Esophagus (tissue), 2 donors: Measurements from ENCODE around the gene TOR2A. TPM values are rescaled to one million over a fixed set of nuclear protein-coding genes. Genes with fewer than 3 reads are reported as not detected.

Experiments used
- H3K27ac ChIP-seq, 2 donors: one replicate each; pipeline ENCODE4 v1.5.1; 2013; ENCODE audit warnings: low read depth in 2 of 2, mild to moderate bottlenecking in 2 of 2, inconsistent platforms in 1 of 2, low read length in 1 of 2, moderate library complexity in 1 of 2
- H3K27me3 ChIP-seq, 2 donors: one replicate each; pipeline ENCODE4 v1.6.1; 2013; ENCODE audit warnings: low read length in 2 of 2, control low read depth in 1 of 2, mild to moderate bottlenecking in 1 of 2; ENCODE audit not compliant: insufficient read depth in 2 of 2, control insufficient read depth in 1 of 2
- H3K36me3 ChIP-seq, 2 donors: one replicate each; pipeline ENCODE4 v1.6.1; 2013; ENCODE audit warnings: low read length in 1 of 2; ENCODE audit not compliant: control insufficient read depth in 2 of 2, insufficient read depth in 2 of 2
- H3K4me1 ChIP-seq, 2 donors: one replicate each; pipeline ENCODE4 v1.6.1; 2013; ENCODE audit warnings: low read length in 1 of 2; ENCODE audit not compliant: control insufficient read depth in 2 of 2, insufficient read depth in 2 of 2
- H3K4me3 ChIP-seq, 2 donors: one replicate each; pipeline ENCODE4 v1.5.1; 2013; ENCODE audit warnings: low read length in 2 of 2, mild to moderate bottlenecking in 2 of 2, low read depth in 1 of 2, moderate library complexity in 1 of 2
- H3K9me3 ChIP-seq, 2 donors: one replicate each; pipeline ENCODE4 v1.6.1; 2013; ENCODE audit warnings: mild to moderate bottlenecking in 2 of 2, low read depth in 1 of 2, low read length in 1 of 2, moderate library complexity in 1 of 2; ENCODE audit not compliant: control insufficient read depth in 2 of 2, insufficient read depth in 1 of 2
- WGBS, 2 donors: extraction: QIAGEN DNeasy Blood & Tissue Kit; methylation state at CpG; one replicate each; pipeline ENCODE4 v1.1.7; 2013; 5-methylcytosine and 5-hydroxymethylcytosine counted together
- polyA plus RNA-seq, 2 donors: library from polyadenylated mRNA; stranded (reverse); fragments of 200-250 nt; gene quantifications; one replicate each; pipeline ENCODE4 v1.2.3, GENCODE V29; 2013
- donor health status: healthy with polysubstance abuse.
- donor health status: Bipolar disorder and iron deficiency.

The TOR2A gene
- polyA plus RNA-seq, 2 donors = 10.0 to 13.2 TPM

DNA sequence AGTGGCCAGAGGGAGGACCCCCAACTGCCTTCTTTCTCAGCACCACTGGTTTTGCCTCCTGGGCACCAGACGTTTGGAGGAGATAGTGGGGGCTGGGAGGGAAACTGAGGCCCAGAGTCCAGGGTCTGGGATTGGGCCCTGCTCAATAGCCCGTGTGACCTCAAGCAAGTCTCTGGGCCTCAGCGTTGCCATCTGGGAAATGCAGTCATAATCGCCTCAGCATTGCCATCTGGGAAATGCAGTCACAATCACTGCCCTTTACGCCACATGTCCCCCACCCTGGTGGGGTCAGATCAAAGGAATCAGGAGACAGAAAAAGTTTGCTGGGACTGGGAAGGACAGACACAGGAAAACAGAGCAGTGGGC is 41.8 kb upstream of the TOR2A start:
- Histone ChIP-seq H3K27me3 (no peaks in the 10 kb centered on the region), H3K36me3 (no peaks in the 10 kb centered on the region), H3K27ac (no peak overlapping the region), H3K4me1 (peaks cover 0 to 2% of the 10 kb centered on the region in 2 donors), H3K9me3 (no peaks in the 10 kb centered on the region), H3K4me3 (peak overlapping the region; percentile 12 to 20)
- 63 to 71% methylated on average over 5 of the region's 5 CpGs for WGBS, 2 donors

DNA sequence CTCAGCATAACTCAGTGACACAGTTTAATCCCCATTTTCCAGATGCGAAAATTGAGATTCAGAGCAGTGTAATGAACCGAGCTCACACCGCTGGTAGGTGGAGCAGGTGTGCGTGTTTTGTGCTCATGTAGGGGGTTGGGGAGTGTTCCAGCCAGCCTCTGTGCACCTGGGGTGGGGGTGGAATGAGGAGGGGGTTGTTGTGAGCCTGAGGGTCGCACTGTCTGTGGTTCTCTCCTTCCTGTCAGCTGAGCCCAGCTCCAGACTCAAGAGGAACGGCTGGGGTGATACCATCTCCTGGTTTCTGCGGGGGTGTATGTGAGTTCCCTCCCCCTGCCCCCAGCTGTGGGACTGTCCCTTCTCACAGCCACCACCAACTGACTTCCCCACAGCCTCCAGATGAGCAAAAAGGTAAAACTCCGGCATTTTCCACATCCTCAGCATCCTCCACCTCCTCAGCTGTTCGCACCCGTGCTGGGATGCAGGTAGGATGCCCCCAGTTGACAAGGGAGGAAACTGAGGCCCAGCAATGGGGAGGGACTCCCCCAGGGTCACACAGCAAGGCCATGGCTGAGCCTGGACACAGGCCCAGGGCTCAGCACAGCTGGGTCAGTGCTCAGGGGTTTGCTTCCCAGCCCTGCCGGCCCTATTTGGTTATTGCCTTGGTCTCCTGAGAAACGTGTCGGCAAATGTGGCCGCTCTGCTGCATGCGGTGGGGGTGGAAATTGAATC is 41.3 kb upstream of the TOR2A start:
- H3K9me3 ChIP-seq = no peaks in the 10 kb centered on the region
- no peaks in the 10 kb centered on the region for H3K36me3 ChIP-seq
- peak overlapping the region; percentile 12 to 20 for H3K4me3 ChIP-seq
- H3K4me1 ChIP-seq = peaks cover 0 to 4% of the 10 kb centered on the region in 2 donors
- H3K27ac ChIP-seq = no peak overlapping the region
- WGBS, 2 donors = 66 to 69% methylated on average over 13 to 15 of the region's 15 CpGs
- H3K27me3 ChIP-seq = no peaks in the 10 kb centered on the region

DNA sequence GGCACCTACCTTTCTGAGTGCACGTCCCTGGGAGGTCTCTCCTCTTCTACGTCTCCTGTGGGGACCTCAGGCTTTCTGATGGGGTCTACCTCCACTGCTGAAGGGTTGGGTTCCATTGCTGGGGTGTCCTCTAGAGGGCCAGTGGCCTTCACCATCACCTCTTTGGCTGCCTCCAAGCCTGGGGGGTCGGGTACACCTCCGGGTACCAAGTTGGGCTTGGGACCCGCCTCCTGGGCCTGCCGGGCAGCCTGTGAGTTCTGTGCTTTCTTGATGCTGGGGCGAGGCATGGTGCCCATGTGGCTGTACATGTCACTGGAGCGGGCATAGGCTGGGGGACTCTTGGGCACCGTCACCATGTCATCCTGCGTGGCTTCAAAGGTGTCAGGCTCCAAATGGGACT is 38.9 kb upstream of the TOR2A start:
- Histone ChIP-seq H3K36me3 (no peaks in the 10 kb centered on the region), H3K4me3 (no peak overlapping the region), H3K27ac (no peak overlapping the region), H3K27me3 (no peaks in the 10 kb centered on the region), H3K9me3 (no peaks in the 10 kb centered on the region), H3K4me1 (peaks cover 0 to 5% of the 10 kb centered on the region in 2 donors)
- 88 to 91% methylated on average over 10 of the region's 10 CpGs for WGBS, 2 donors

DNA sequence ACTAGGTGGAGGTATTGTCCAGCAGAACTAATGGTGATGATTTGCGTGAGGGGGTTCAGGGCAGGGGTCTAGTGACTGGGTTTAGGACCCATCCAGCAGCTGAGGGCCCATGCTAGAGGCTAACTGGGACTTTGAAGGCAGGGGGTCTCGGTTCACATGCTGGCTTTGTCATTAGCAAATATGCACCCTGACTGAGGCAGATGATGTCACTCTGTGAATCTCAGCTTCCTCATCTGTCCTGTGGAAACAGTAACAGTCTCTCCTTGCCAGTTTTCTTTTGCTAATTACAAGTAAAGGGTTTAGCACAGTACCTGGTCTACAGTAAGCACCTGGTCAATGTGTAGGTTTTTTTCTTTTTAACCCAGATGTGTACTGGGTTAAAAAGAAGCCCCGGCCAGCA is 38.2 kb upstream of the TOR2A start:
- Histone ChIP-seq H3K4me3 (no peak overlapping the region), H3K4me1 (peaks cover 0 to 5% of the 10 kb centered on the region in 2 donors), H3K9me3 (no peaks in the 10 kb centered on the region), H3K27ac (no peak overlapping the region), H3K27me3 (no peaks in the 10 kb centered on the region), H3K36me3 (no peaks in the 10 kb centered on the region)
- WGBS, 2 donors = 90 to 93% methylated on average over 3 of the region's 3 CpGs

DNA sequence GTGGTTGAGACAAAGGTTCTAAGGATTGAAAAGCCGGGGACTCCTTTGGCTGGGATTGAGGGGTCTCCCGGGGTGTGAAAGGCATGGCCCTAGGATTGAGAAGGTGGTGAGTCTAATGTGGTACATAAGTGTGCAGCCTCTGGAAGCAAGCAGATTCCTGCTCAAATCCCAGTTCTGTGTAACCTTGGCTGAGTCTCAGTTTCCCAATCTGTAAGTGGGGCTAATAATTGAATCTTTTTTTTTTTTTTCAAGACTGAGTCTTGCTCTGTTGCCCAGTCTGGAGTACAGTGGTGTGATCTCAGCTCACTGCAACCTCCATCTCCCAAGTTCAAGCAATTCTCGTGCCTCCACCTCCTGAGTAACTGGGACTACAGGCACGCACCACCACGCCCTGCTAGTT is 37.5 kb upstream of the TOR2A start:
- Histone ChIP-seq H3K36me3 (no peaks in the 10 kb centered on the region), H3K4me3 (no peak overlapping the region), H3K4me1 (peaks cover 0 to 5% of the 10 kb centered on the region in 2 donors), H3K27ac (no peak overlapping the region), H3K27me3 (no peaks in the 10 kb centered on the region), H3K9me3 (no peaks in the 10 kb centered on the region)
- 92 to 96% methylated on average over 5 of the region's 5 CpGs for WGBS, 2 donors

DNA sequence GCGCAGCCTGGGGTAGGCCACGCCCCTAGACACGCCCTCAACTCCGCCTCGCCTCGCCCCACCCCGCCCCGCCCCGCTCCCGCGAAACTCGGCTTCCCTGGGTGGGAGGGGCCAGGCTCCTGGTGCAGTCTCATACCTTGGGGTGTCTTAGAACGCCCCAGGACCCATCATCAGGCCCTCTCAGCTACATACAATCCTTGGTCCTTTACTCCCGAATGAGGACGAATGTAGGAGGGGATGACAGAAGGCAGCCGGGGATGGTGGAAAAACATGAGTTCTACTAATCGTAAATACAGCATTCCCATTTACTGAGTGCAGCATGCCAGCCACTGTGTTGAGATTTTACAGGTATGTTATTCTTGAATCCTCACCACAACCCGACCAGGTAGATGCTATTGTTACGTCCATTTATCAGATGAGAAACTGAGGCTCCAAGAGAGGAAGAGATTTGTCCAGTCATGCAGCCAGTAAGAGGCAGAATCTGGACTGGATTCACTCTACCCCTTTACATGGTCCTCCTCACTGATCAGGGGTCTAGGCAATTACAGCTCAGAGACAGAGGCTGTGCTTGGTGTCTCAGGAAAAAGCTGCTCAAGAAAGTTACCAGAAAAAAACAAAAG is 36.6 kb upstream of the TOR2A start:
- Histone ChIP-seq H3K4me3 (peak overlapping the region in 1 of 2 donors; percentile 55), H3K27ac (peak overlapping the region; percentile 44 to 76), H3K4me1 (peaks cover 0 to 5% of the 10 kb centered on the region in 2 donors), H3K9me3 (no peaks in the 10 kb centered on the region), H3K36me3 (no peaks in the 10 kb centered on the region), H3K27me3 (no peaks in the 10 kb centered on the region)
- WGBS, 2 donors = 3% methylated on average over 18 to 19 of the region's 19 CpGs

DNA sequence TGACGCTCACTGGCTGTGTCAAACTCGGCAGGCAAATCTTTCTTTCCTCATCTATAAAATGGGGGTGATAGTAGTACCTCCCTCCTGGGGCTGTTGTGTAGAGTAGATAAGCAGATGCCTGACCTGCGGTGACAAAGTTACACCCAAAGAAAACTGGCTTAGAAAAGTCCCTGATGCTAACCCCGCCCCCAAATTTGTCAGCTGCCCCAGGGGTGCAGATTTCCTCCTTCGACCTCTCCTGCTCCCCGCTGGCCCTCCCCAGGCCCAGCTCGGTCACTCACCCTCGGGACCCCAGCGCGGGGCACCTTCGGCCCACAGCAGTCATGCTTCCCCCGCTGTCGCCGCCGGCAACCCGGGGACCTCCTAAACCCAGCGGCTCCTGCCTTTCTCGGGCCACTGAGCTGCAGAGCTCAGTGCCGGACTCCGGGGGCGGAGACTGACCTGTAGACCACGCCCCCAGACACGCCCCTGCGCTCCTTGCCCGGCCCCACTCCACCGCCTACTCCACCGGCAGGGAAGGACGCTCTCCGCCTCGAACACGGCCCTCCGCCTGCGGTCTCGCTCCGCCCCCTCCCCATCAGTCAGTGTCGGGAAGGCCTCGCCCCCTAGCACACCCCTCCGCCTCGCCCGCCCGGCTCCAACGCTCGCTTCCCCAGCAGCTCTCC is 35.9 kb upstream of the TOR2A start:
- no peaks in the 10 kb centered on the region for H3K36me3 ChIP-seq
- peak overlapping the region; percentile 47 to 55 for H3K4me3 ChIP-seq
- WGBS, 2 donors = 2 to 3% methylated on average over 38 to 43 of the region's 43 CpGs
- no peaks in the 10 kb centered on the region for H3K27me3 ChIP-seq
- H3K4me1 ChIP-seq = peaks cover 0 to 5% of the 10 kb centered on the region in 2 donors
- H3K27ac ChIP-seq = peak overlapping the region; percentile 44 to 83
- H3K9me3 ChIP-seq = no peaks in the 10 kb centered on the region

DNA sequence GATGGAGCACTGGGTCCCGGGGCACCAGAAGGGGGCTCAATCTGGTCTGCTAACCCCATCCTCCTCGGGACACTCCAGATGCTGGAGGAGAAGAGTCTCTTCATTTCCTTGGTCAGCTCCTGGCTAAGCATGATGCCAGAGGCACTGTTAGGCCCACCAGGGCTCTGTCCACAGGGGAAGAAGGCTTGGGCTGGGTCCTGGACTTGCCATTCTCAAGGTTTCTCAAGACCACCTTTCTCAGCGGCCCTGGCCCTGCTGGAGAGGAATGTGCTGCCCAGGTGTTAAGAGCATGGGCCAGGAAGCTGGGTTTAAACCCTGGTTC is 35.5 kb upstream of the TOR2A start:
- Histone ChIP-seq H3K9me3 (no peaks in the 10 kb centered on the region), H3K27ac (peak overlapping the region; percentile 35 to 55), H3K36me3 (no peaks in the 10 kb centered on the region), H3K4me3 (peak overlapping the region; percentile 4 to 47), H3K27me3 (no peaks in the 10 kb centered on the region), H3K4me1 (peaks cover 0 to 5% of the 10 kb centered on the region in 2 donors)
- WGBS, 2 donors = 49 to 58% methylated on average over 3 of the region's 3 CpGs

DNA sequence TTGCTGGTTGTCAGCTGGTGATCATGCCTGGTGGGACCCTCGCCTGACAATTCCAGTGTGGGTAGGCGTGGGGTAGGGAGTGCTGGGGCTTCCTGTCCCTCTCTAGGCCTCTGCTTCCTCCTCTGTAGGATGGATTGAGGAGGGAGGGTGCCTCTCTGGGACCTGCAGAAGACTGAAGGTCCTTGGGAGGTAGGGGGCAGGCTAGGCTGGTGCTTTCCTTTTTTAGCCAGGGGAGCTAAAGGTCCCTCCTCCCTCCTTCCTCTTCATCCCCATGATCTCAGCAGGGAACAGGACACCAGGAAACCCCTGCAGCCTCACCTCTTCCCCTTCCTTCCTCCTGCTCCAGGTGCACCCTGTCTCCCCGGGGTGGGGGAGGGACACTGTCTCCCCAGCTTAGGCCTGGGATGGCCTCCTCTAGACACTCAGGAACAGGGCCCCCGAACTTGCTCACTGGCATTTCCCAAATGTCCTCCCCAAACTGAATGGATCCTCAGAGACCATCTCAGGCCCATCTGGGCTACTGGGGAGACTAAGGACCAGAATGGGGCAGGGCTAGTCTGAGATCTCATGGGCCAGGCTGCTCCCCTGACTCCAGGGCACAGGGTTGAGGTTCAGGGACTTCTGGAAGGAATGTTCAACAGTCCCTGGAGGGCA is 35.0 kb upstream of the TOR2A start:
- H3K36me3 ChIP-seq = no peaks in the 10 kb centered on the region
- WGBS, 2 donors = 67 to 68% methylated on average over 4 of the region's 4 CpGs
- no peaks in the 10 kb centered on the region for H3K27me3 ChIP-seq
- H3K4me1 ChIP-seq = peaks cover 0 to 5% of the 10 kb centered on the region in 2 donors
- H3K4me3 ChIP-seq = peak overlapping the region in 1 of 2 donors; percentile 4
- H3K9me3 ChIP-seq = no peaks in the 10 kb centered on the region
- peak overlapping the region; percentile 35 to 51 for H3K27ac ChIP-seq
